Measurements from ENCODE around the gene ARHGEF7.

Gene ARHGEF7

GRCh38 chr13:111161601-111162600 lies 46.8 kb downstream of the ARHGEF7 start:
- DNase-seq (ENCODE audit: low read depth, low spot score), result no peak
- no peak overlapping the region for H3K4me3 ChIP-seq (ENCODE audit: low read length)

GRCh38 chr13:111165241-111166010 lies 50.3 kb downstream of the ARHGEF7 start:
- no peak for DNase-seq (ENCODE audit: low read depth, low spot score)
- H3K4me3 ChIP-seq (ENCODE audit: low read length), result no peak overlapping the region

- peak overlapping the region; percentile 19 for H3K4me3 ChIP-seq (ENCODE audit: low read length)
- peak; percentile 70 for DNase-seq (ENCODE audit: low read depth, low spot score)
Observed at GRCh38 chr13:111166882-111167675, 52.0 kb downstream of the ARHGEF7 start.

- H3K4me3 ChIP-seq (ENCODE audit: low read length), result no peak overlapping the region
- no peak for DNase-seq (ENCODE audit: low read depth, low spot score)
Observed at GRCh38 chr13:111168107-111168506, 53.0 kb downstream of the ARHGEF7 start.

- DNase-seq (ENCODE audit: low read depth, low spot score), result no peak
- no peak overlapping the region for H3K4me3 ChIP-seq (ENCODE audit: low read length)
Observed at GRCh38 chr13:111171112-111171511, 56.0 kb downstream of the ARHGEF7 start.

- H3K4me3 ChIP-seq (ENCODE audit: low read length), result no peak overlapping the region
- no peak for DNase-seq (ENCODE audit: low read depth, low spot score)
Observed at GRCh38 chr13:111171629-111172028, 56.5 kb downstream of the ARHGEF7 start.

GRCh38 chr13:111174377-111175114 lies 59.4 kb downstream of the ARHGEF7 start:
- no peak for DNase-seq (ENCODE audit: low read depth, low spot score)
- H3K4me3 ChIP-seq (ENCODE audit: low read length), result no peak overlapping the region; the same call in 1 of the 2 replicates

- no peak overlapping the region for H3K4me3 ChIP-seq (ENCODE audit: low read length)
- no peak for DNase-seq (ENCODE audit: low read depth, low spot score)
Observed at GRCh38 chr13:111175372-111175771, 60.3 kb downstream of the ARHGEF7 start.

- no peak overlapping the region for H3K4me3 ChIP-seq (ENCODE audit: low read length)
- DNase-seq (ENCODE audit: low read depth, low spot score), result no peak
Observed at GRCh38 chr13:111175935-111176334, 60.8 kb downstream of the ARHGEF7 start.

GRCh38 chr13:111176421-111176820 lies 61.3 kb downstream of the ARHGEF7 start:
- no peak for DNase-seq (ENCODE audit: low read depth, low spot score)
- no peak overlapping the region; the same call in 1 of the 2 replicates for H3K4me3 ChIP-seq (ENCODE audit: low read length)

GRCh38 chr13:111177081-111177711 lies 62.1 kb downstream of the ARHGEF7 start:
- peak overlapping the region; percentile 44 for H3K4me3 ChIP-seq (ENCODE audit: low read length)
- peak; percentile 95 for DNase-seq (ENCODE audit: low read depth, low spot score)

- DNase-seq (ENCODE audit: low read depth, low spot score), result no peak
Observed at GRCh38 chr13:111177921-111178320, 62.8 kb downstream of the ARHGEF7 start.

GRCh38 chr13:111178402-111178801 lies 63.3 kb downstream of the ARHGEF7 start:
- no peak overlapping the region; the same call in 1 of the 2 replicates for H3K4me3 ChIP-seq (ENCODE audit: low read length)
- no peak for DNase-seq (ENCODE audit: low read depth, low spot score)

More at GRCh38 chr13:111177921-111178320, 62.8 kb downstream of the ARHGEF7 start:
- H3K4me3 ChIP-seq (ENCODE audit: low read length), result peak overlapping the region; percentile 44

GRCh38 chr13:111179908-111180760 lies 65.0 kb downstream of the ARHGEF7 start:
- DNase-seq (ENCODE audit: low read depth, low spot score), result peak; percentile 76
- peak overlapping the region; percentile 30 for H3K4me3 ChIP-seq (ENCODE audit: low read length)

- DNase-seq (ENCODE audit: low read depth, low spot score), result no peak
- no peak overlapping the region for H3K4me3 ChIP-seq (ENCODE audit: low read length)
Observed at GRCh38 chr13:111181977-111182376, 66.9 kb downstream of the ARHGEF7 start.

- no peak overlapping the region for H3K4me3 ChIP-seq (ENCODE audit: low read length)
- no peak for DNase-seq (ENCODE audit: low read depth, low spot score)
Observed at GRCh38 chr13:111183087-111183645, 68.1 kb downstream of the ARHGEF7 start.

GRCh38 chr13:111183959-111184358 lies 68.8 kb downstream of the ARHGEF7 start:
- DNase-seq (ENCODE audit: low read depth, low spot score), result no peak

More at GRCh38 chr13:111183959-111184358, 68.8 kb downstream of the ARHGEF7 start:
- peak overlapping the region; percentile 56 for H3K4me3 ChIP-seq (ENCODE audit: low read length)
